Measurements from ENCODE around the gene FOXJ3.

Gene FOXJ3

DNA sequence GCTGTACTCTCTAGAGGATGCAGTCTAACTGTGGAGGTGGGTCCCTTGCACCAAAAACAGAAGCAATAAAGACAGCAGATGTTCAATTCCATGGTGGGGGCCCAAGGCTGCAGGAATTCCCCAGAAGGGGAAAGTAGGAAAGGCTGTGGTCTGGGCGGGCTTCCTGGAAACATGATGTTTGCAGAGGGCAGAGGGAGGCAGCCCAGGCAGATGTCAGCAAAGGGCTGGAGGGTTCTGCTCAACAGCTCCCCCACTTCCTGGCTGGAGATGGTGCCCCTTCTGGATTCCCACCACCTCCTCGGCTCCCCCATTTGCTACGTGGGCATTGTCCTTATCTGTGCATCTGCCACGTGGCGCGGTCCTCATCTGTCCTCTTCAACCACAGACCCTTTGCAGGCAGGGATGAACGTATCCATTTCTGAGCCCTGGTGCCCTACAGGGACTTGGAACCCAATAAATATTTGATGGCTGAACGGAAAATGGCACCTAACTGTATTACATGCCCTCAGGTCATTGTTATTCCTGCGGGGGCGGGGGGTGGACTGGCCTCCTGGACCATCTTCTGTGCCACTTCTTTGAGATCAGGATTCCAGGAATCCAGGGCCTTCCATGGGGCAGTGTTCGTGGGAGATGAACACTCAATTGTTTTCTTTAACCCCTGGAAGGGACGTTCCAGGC lies 190.2 kb downstream of the FOXJ3 start:
- DNase-seq (ENCODE audit: low read depth): no peak

DNA sequence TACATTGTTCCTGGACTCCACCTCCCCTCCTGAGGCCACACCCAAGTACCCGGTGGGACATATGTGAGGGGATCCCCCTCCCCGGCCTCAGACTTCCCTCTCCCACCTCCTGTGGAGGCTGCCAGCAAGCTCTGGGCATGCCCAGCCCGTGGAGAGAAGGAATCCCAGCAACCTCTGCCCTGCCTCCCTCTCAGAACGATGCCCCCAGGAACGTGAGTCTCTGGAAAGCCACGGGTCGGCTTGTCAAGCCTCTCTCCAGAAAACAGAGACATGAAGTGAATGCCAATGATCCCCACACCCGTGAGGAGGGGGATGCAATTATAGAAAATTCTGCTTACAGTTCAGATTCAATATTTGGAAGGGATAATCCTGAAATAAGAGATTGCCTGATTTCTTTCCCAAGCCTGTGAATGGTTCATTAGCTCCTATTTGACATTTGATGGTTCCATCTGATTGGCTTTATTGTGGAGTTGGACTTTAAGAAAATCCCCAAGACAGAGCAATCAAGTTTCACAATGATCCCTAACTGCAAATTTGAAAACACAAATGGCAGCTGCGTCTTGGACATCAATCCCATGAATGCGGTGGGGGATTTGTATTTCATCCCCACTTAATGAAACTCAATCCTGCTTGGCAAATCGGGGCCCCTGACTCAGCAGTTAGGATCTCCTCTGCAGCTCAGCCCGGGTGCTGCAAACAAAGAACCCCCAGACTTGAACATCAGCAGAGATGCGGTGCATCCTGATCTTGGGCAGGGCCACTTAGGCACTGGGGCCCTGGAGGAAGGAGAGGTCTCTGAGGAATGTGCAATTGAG lies 190.9 kb downstream of the FOXJ3 start:
- no peak for DNase-seq (ENCODE audit: low read depth)

DNA sequence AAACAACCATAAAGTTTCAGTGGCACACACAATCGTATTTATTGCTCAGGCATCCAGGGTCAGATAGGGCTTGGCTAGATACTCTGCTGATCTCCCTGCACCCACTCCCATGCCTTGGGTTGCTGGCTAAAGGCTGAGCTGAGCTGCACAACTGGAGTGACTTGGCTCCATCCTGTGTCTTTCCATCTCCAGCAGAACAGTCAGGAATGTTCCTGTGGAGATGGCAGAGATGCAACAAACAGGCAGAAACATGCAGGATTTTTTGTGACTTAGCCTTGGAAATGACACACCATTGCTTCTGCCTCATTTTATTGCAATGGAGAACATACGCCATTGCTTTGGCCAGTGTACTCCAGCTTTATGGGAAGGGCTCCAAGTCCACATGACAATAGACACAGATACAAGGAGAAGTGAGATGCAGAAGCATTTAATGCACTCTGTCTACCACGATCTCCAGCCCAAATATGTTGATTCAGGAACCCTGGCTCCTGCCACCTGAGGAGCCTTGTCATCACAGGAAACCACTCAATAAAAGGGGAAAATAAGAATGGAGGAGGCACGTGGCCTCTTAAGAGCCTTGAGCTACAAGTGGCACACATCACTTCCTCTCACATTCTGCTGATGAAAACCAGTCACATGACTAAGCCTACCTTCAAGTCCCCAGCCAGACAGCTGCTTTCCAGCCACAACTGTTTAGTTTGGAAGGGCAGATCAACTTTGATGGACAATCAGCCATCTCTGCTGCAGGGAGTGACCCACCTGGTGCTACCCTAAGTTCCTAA lies 191.9 kb downstream of the FOXJ3 start:
- DNase-seq (ENCODE audit: low read depth): no peak

DNA sequence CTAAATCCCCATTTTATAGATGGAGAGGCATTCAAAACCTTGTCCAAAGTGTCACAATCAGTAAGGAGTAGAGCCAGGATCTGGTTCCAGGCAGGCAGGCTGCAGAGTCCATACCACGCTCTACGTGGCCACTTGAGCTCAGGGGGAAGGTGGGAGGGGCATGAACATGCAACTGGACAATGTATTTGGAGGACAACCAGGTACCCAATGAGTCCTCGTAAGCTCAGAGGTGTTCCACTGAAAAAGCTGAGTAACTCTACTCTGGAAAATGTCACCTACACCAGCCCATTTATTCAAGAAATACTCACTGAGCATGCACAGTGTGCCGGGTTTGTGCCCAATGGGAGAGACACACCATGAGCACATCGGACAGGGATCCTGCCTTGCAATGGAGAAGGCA lies 193.1 kb downstream of the FOXJ3 start:
- DNase-seq (ENCODE audit: low read depth): no peak

DNA sequence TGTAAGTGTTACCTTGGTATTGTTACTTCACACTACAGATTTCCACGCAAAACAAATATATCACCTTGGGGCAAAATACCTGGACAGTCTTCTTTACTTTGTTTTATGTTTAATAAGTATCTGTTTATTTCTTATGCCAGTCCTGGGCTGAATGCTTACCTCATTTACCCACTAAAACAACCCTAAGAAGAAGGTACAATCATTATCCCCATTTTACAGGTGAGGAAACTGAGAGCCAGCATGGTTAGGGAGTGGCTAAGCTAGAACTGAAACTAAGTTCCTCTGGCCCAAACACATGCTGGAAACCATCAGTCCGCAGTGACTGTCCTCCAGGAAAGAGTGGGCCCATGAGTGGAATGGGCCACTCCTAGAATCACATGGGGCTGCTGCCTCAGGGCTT lies 194.8 kb downstream of the FOXJ3 start:
- no peak for DNase-seq (ENCODE audit: low read depth)

DNA sequence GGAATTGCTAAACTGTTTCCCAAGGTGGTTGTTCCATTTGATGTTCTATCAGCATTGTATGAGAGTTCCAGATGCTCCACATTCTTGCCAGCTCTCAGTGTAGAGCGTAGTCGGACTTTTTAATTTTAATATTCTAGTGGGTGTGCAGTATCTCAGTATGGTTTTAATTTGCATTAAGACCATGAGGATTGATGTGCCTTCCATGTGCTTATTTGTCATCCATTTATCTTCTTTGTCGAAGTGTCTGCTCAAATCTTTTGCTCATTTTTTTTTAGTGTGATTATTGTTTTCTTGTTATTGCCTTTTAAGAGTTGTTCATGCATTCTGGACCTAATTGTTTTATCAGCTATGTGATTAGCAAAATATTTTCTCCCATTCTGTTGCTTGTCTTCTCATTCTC lies 195.6 kb downstream of the FOXJ3 start:
- DNase-seq (ENCODE audit: low read depth): no peak

DNA sequence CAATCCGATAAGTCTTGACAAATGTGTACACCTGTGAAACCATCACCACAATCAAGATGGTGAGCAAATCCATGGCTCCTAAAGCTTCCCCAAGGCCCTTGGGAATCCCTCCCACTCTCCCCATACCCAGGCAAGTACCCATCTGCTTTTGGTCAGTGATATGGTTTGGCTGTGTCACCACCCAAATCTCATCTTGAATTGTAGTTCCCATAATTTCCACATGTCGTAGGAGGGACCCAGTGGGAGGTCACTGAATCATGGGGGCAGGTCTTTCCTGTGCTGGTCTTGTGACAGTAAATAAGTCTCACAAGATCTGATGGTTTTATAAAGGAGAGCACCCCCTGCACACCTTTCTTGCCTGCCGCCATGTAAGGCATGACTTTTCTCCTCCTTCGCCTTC lies 196.4 kb downstream of the FOXJ3 start:
- DNase-seq (ENCODE audit: low read depth): no peak

DNA sequence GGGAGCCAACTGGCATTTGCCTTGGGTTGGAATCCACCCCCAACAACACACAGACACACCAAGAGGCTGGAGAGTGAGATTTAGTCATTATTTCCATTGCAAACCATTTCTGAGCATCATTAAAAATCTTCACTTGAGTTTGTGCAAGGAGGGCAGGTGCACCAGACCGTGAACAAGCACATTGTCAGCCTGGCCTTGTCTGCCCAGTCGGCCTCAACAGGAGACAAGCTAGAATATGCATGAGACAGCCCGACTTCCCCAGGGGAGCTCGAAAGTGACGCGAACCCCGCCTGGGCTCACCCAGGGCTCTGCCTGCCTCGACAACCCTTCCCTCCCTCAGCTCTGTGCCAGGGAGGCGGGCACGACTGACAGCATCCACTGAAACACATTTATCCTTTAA lies 197.3 kb downstream of the FOXJ3 start:
- DNase-seq (ENCODE audit: low read depth): no peak

DNA sequence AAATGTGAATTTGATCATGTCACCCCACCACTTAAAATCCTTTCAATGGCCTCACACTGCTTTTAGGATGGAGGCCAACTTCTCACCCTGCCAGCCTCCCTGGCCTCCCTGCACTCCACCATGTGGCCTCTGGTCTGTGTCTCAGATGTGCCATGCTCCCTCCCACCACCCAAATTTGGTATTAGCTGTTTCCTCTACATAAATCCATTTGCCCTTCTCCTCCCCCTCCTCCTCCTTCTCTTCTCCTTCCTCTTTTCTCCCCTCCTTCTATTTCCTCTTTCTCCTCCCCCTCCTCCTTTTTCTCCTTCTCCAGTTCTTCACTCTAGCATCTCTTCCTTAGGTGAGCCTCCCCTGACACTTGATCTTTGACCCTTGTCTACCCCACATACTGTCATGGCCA lies 198.6 kb downstream of the FOXJ3 start:
- DNase-seq (ENCODE audit: low read depth): no peak

DNA sequence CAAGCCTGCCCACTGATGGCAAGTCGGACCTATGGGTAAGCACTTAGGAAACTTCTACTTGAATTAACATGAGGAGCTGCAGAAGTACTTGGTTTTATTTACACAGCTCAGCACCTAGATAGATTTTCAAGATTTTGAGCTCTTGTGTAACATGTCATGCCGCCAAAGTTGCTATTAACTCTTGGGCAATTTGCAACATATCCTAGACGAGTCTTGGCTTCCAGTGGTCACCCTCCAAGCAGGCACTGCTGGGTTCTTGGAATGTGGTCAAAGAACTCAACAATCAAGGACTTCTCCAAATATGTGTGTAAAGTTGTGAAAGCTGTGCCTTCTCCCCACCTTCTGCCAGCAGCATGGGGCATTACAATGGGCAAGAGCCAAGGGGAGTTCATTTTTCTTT lies 199.6 kb downstream of the FOXJ3 start:
- no peak for DNase-seq (ENCODE audit: low read depth)

DNA sequence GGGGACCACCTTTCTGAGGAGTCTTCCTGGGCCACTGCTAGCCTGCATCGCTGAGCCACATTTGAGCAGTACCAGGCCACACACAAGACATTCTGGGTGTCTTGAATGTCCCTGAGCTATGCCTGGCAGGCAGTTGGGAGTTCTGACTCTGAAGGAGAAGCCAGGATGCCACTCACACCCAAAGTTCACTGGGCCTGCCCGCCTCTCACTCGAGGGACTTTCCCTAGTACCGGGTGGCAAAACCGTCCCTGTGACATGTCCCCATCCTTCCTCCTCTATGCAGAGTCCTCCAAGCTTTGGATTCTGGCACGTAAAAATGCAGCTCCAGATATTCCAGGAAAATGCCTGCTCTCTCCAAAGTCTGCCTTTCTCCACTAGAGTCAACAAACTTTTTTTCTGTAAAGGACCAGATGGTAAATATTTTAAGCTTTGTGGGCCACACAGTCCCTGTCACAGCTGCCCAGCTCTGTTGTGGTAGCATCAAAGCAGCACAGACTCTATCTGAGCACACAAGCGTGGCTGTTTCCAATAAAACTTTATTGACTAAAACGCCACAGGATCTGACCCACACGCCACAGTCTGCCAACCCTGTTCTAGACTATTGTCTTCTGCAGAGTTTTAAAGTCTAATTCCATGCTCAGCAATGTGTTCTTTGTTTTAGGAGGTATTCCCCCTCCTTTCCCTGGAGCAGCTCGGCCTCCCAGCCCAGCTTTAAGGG lies 201.1 kb downstream of the FOXJ3 start:
- no peak for DNase-seq (ENCODE audit: low read depth)

DNA sequence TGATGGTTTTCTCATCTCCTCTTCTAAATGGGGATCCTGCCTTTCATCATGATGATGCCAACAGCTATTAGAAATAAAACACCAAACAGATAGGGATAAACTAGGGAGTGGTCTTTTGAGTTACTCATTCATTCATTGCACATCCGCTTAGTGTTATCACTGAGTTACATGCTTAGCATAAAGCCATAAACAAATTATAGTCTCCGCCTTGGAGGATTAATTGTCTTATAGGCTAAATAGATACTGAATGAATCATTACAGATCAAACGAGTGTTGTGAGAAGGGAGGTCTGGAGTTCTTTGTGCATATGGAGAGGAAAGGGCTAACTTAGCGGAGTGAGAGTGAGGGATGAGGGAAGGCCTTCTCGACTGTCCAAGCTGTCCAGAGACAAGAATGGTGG lies 201.6 kb downstream of the FOXJ3 start:
- DNase-seq (ENCODE audit: low read depth): no peak

DNA sequence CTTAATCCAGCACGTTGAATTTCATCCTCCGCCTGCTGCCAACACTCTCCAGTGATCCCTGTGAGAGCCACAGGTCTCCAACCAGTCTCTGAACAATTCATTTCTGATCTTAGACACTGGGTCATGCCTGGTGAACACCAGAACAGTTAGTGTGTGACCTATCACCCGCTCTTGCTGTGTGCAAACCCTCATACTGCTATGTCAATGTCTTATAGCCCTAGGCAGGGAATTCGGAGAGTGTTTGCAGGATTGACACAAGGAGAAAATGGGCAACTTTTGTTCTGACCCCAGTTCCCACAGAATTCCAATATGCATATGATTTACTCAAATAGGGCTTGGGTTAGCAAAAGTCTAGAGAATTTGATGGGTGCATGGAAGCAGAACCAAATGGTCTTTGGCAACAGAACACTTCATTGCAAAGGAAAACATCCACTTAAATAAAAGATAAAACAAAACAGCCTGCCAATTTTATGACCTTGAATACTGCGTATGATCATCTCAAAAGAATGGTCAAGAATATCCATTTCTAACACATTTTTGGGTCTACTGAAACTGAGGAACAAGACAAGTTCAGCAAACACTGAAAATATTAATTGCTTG lies 204.9 kb downstream of the FOXJ3 start:
- no peak for DNase-seq (ENCODE audit: low read depth)

DNA sequence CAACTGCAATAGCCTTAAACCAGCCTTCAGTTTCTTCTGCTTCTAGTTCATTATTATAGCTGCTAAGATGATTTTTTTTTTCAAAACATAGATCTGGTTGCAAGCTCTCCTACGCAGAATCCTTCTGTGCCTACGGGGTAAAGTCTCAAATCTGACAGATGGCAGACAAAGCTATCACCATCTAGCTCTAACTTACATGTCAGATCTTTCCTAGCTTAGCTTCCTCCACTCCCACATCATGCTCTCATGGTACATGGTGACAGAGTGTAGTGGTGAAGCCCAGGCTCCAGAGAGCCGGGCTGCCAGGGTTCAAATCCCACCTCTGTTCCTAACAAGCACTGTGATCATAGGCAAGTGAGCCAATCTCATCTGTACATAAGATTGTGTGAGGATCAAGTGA lies 206.1 kb downstream of the FOXJ3 start:
- no peak for DNase-seq (ENCODE audit: low read depth)

DNA sequence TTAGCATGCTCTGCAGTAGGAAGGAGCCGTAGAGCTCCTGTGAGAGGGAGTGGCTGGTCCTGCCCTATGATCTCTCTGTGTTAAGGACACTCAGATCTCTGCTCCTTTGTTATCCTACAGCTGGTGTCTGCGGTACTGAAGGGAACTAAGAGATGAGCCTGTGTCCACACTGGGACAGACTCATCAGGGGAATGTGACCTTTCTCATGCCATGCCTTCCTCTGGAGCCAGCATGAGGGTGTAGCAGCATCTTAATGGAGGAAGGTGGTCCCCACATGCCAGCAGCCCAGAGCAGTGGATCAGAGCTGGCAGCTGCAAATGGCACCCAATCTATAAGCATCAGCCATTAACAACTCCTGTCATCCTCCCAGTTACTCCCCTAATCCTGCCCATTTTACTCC lies 206.5 kb downstream of the FOXJ3 start:
- DNase-seq (ENCODE audit: low read depth): no peak

DNA sequence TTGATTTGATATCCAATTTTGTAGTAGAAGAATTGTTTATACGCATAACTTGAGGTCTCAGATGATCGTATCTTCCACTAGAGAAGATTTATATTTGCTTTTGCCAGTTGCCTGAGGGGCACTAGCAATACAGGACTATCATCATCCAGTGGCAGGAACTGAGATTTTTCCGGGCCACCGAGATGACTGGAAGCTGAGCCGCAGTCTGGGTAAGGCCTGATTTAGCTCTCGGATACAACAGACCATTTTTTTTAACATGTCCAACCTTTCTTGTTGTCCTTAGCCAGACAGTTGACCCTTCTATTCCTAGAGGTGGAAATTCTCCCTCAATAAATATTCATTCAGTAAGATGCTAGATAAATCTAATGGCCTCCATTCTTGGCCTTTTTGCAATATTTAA lies 207.3 kb downstream of the FOXJ3 start:
- DNase-seq (ENCODE audit: low read depth): no peak
